B cell (primary cell): ENCODE measurements around the gene ERP29.

Experiments used
- CTCF ChIP-seq: fragments of 200-600 bp; IDR thresholded peaks from one replicate; pipeline ENCODE4 v1.8.0; 2022; ENCODE audit warnings: antibody characterized with exemption, mild to moderate bottlenecking
- EZH2 ChIP-seq: IDR thresholded peaks from 2 replicates; pipeline ENCODE4 v1.6.1; 2012; ENCODE audit warnings: borderline replicate concordance, low read depth, mild to moderate bottlenecking, moderate library complexity, low read length; ENCODE audit not compliant: insufficient read depth, poor library complexity, severe bottlenecking

- TF ChIP-seq CTCF: no peak
- no peak for TF ChIP-seq EZH2
Observed at GRCh38 chr12:112020947-112021457, 7.8 kb downstream of the ERP29 start.
